Adrenal gland (tissue), 5 donors: ENCODE results near the gene PCDHAC2.

ENCODE experiments used
- CTCF ChIP-seq, 6 experiments: fragments of 450-650 bp in 4 of 6; fragments of 200-600 bp in 2 of 6; sonication (generic) in 1 of 6; IDR thresholded peaks; 1 replicate in 5 of 6; 2 replicates in 1 of 6; pipeline versions ENCODE4 v1.5.1 to v1.8.0; 2016 to 2021; ENCODE audit warnings: antibody characterized with exemption in 6 of 6, mild to moderate bottlenecking in 2 of 6, moderate library complexity in 1 of 6
- POLR2A ChIP-seq, 2 donors: fragments of 450-650 bp; IDR thresholded peaks; one replicate each; pipeline ENCODE4 v1.6.1; 2017; ENCODE audit warnings: antibody characterized with exemption in 2 of 2, mild to moderate bottlenecking in 2 of 2, moderate library complexity in 1 of 2
- donor health status: DM: no; HTN: no; CAD: no.

DNA sequence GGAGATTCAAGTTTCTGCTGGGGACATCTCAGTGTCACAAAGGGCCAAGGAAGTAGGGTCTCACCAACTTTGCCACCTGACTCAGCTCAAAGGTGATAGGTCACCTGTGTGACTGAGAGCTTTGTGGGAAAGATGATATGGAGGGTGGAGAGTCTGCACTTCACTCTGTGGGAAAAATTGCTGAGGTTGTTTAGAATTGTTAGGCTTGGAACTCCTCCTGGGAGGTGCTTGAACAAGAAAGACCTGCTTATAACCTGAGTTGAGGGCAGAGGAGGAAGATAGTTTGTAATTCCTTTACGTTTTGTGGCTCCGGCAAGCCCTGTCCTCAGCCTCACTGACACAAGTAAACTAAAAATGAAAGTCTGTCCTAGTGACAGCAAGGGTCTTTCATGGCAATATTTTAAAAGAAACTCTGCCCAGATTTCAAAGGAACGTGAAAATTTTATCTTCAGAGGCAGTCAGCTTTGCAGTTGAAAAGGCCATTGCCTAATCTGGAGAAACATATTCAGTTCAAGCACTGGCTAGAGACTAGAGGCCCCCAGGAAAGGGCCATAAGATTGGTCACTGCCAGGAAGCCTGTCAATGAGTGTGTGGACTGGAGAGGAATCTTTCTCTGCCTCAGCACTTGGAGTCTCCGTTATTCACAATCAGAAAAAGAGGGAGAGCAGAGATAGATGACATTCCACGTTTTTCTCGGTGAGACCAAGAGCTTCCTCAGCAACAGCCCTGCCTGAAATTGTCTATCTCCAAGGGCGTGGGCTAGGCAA lies 23.2 kb downstream of the PCDHAC2 start:
- no peak for TF ChIP-seq CTCF (IDR thresholded peaks at IDR 0.05)
- TF ChIP-seq POLR2A (IDR thresholded peaks at IDR 0.05), result no peak
